Osteoblast (primary cell): ENCODE results near the gene COL27A1. TPM values are rescaled to one million over a fixed set of nuclear protein-coding genes. Genes with fewer than 3 reads are reported as not detected.

Experiments used
- DNase-seq: peaks from one replicate; pipeline ENCODE4 v3.0.0; 2011; ENCODE audit warnings: low spot score, mixed read lengths; ENCODE audit not compliant: insufficient read length; ENCODE audit errors: missing footprints
- H2AFZ ChIP-seq: 2 replicates; pipeline ENCODE4 v1.6.0; 2011; ENCODE audit warnings: mild to moderate bottlenecking, low read length
- H3K27ac ChIP-seq: 2 replicates; pipeline ENCODE4 v1.5.1; 2011; ENCODE audit warnings: mild to moderate bottlenecking, low read depth, low read length, moderate library complexity
- H3K27me3 ChIP-seq: 2 replicates; pipeline ENCODE4 v1.6.0; 2012; ENCODE audit warnings: mild to moderate bottlenecking, control low read depth, inconsistent platforms, low read length, moderate library complexity; ENCODE audit not compliant: insufficient read depth
- H3K36me3 ChIP-seq: 2 replicates; pipeline ENCODE4 v1.5.1; 2011; ENCODE audit warnings: mild to moderate bottlenecking, low read length, control low read depth, moderate library complexity; ENCODE audit not compliant: insufficient read depth
- H3K4me1 ChIP-seq: 2 replicates; pipeline ENCODE4 v1.5.1; 2011; ENCODE audit warnings: mild to moderate bottlenecking, low read length, control low read depth, moderate library complexity; ENCODE audit not compliant: insufficient read depth
- H3K4me2 ChIP-seq: 2 replicates; pipeline ENCODE4 v1.6.0; 2011; ENCODE audit warnings: mild to moderate bottlenecking, low read length; ENCODE audit not compliant: insufficient read depth
- H3K4me3 ChIP-seq: fragments of 200-600 bp; sonication (generic); 3 replicates; pipeline ENCODE4 v1.5.1; 2012; ENCODE audit warnings: mild to moderate bottlenecking, low read length, inconsistent platforms; ENCODE audit not compliant: insufficient read depth
- H3K79me2 ChIP-seq: 2 replicates; pipeline ENCODE4 v1.6.0; 2012; ENCODE audit warnings: mild to moderate bottlenecking, low read length, control low read depth, inconsistent platforms; ENCODE audit not compliant: insufficient read depth
- H3K9me3 ChIP-seq: 2 replicates; pipeline ENCODE4 v1.5.1; 2011; ENCODE audit warnings: low read depth, low read length, control low read depth
- H4K20me1 ChIP-seq: 2 replicates; pipeline ENCODE4 v1.6.0; 2012; ENCODE audit warnings: mild to moderate bottlenecking, low read length, control low read depth; ENCODE audit not compliant: insufficient read depth
- total RNA-seq: library from RNA; depleted of rRNA; stranded (reverse); fragments of >200 nt; gene quantifications from 2 replicates; pipeline ENCODE4 v1.2.3, GENCODE V29; 2012
- TF ChIP-seq, protein P1 (sequence below): IDR thresholded peaks from 2 replicates; pipeline ENCODE4 v1.5.1; 2011; ENCODE audit warnings: mild to moderate bottlenecking, low read depth, low read length, moderate library complexity; ENCODE audit errors: extremely low read depth

Gene COL27A1
- total RNA-seq, 1 donor, result 10.1 TPM

GRCh38 chr9:114164191-114164794, 9.0 kb downstream of the COL27A1 start:
- Histone ChIP-seq H3K4me2 (no peak overlapping the region), H4K20me1 (peaks cover 33% of the 10 kb centered on the region)

GRCh38 chr9:114165407-114166102, 10.2 kb downstream of the COL27A1 start:
- no peak overlapping the region for H3K4me2 ChIP-seq
- H3K36me3 ChIP-seq, result no peaks in the 10 kb centered on the region
- peaks cover 7% of the 10 kb centered on the region for H3K79me2 ChIP-seq
- DNase-seq, result no peak
- H3K27ac ChIP-seq, result no peak overlapping the region
- H3K4me3 ChIP-seq, result no peak overlapping the region
- H2AFZ ChIP-seq, result no peak overlapping the region
- no peaks in the 10 kb centered on the region for H3K9me3 ChIP-seq
- TF ChIP-seq, protein P1, sequence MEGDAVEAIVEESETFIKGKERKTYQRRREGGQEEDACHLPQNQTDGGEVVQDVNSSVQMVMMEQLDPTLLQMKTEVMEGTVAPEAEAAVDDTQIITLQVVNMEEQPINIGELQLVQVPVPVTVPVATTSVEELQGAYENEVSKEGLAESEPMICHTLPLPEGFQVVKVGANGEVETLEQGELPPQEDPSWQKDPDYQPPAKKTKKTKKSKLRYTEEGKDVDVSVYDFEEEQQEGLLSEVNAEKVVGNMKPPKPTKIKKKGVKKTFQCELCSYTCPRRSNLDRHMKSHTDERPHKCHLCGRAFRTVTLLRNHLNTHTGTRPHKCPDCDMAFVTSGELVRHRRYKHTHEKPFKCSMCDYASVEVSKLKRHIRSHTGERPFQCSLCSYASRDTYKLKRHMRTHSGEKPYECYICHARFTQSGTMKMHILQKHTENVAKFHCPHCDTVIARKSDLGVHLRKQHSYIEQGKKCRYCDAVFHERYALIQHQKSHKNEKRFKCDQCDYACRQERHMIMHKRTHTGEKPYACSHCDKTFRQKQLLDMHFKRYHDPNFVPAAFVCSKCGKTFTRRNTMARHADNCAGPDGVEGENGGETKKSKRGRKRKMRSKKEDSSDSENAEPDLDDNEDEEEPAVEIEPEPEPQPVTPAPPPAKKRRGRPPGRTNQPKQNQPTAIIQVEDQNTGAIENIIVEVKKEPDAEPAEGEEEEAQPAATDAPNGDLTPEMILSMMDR, result no peak
- no peaks in the 10 kb centered on the region for H3K27me3 ChIP-seq
- peaks cover 36% of the 10 kb centered on the region for H3K4me1 ChIP-seq
- peaks cover 27% of the 10 kb centered on the region for H4K20me1 ChIP-seq

More at GRCh38 chr9:114164191-114164794, 9.0 kb downstream of the COL27A1 start:
- TF ChIP-seq, protein P1, result no peak
- H3K9me3 ChIP-seq, result no peaks in the 10 kb centered on the region
- H3K27ac ChIP-seq, result no peak overlapping the region
- no peaks in the 10 kb centered on the region for H3K27me3 ChIP-seq
- H3K36me3 ChIP-seq, result no peaks in the 10 kb centered on the region
- peaks cover 25% of the 10 kb centered on the region for H3K4me1 ChIP-seq
- H2AFZ ChIP-seq, result no peak overlapping the region
- no peak for DNase-seq
- no peak overlapping the region for H3K4me3 ChIP-seq
- peaks cover 7% of the 10 kb centered on the region for H3K79me2 ChIP-seq

- H3K4me3 ChIP-seq, result no peak overlapping the region
- H2AFZ ChIP-seq, result no peak overlapping the region
- H3K9me3 ChIP-seq, result no peaks in the 10 kb centered on the region
- H3K79me2 ChIP-seq, result peaks cover 7% of the 10 kb centered on the region
- H4K20me1 ChIP-seq, result peaks cover 23% of the 10 kb centered on the region
- no peak for DNase-seq
- peaks cover 36% of the 10 kb centered on the region for H3K4me1 ChIP-seq
- TF ChIP-seq, protein P1, result no peak
- H3K4me2 ChIP-seq, result no peak overlapping the region
- H3K27me3 ChIP-seq, result no peaks in the 10 kb centered on the region
- no peak overlapping the region for H3K27ac ChIP-seq
- H3K36me3 ChIP-seq, result peaks cover 4% of the 10 kb centered on the region
Measured at GRCh38 chr9:114166103-114166470, 10.8 kb downstream of the COL27A1 start.
